Thyroid gland (tissue), 4 donors: Measurements from ENCODE around the gene SLC25A21. TPM values are rescaled to one million over a fixed set of nuclear protein-coding genes. Genes with fewer than 3 reads are reported as not detected.

Source experiments
- DNase-seq, 2 donors: peaks; one replicate each; pipeline ENCODE4 v3.0.0-alpha.2; 2019
- H3K27ac ChIP-seq, 3 donors: fragments of 200-600 bp; sonication (generic); 1 replicate in 2 of 3; 2 replicates in 1 of 3; pipeline ENCODE4 v1.5.1; 2016 to 2019; ENCODE audit warnings: mild to moderate bottlenecking in 1 of 3, moderate library complexity in 1 of 3
- H3K27me3 ChIP-seq: fragments of 200-600 bp; sonication (generic); one replicate; pipeline ENCODE4 v1.5.1; 2019
- H3K36me3 ChIP-seq, 2 donors: fragments of 200-600 bp; sonication (generic); one replicate each; pipeline ENCODE4 v1.5.1; 2016 to 2019
- H3K4me1 ChIP-seq, 2 donors: fragments of 200-600 bp; sonication (generic); one replicate each; pipeline ENCODE4 v1.5.1; 2017 to 2019
- H3K4me3 ChIP-seq, 3 donors: fragments of 200-600 bp; sonication (generic); replicated peaks in 1 of 3; 1 replicate in 2 of 3; 2 replicates in 1 of 3; pipeline ENCODE4 v1.5.1; 2016; ENCODE audit warnings: mild to moderate bottlenecking in 1 of 3
- H3K9me3 ChIP-seq: fragments of 200-600 bp; sonication (generic); one replicate; pipeline ENCODE4 v1.5.1; 2017
- POLR2A ChIP-seq, 2 donors: fragments of 450-650 bp; IDR thresholded peaks; one replicate each; pipeline ENCODE4 v1.6.1; 2017; ENCODE audit warnings: antibody characterized with exemption in 2 of 2, mild to moderate bottlenecking in 2 of 2, moderate library complexity in 1 of 2
- WGBS, 2 donors: methylation state at CpG; one replicate each; pipeline ENCODE4 v1.1.5; 2017; 5-methylcytosine and 5-hydroxymethylcytosine counted together
- intact Hi-C: fragments of 100-400 bp; cut with DNase I; formaldehyde crosslinking; loops from one replicate; pipeline ENCODE4 v1.15.1; 2023
- total RNA-seq, 4 donors: library from RNA; depleted of rRNA; stranded (reverse); fragments of >200 nt; gene quantifications; one replicate each; pipeline ENCODE4 v1.2.3, GENCODE V29; 2016
- TF ChIP-seq, protein P1 (sequence below), 6 experiments: fragments of 200-600 bp in 3 of 6; fragments of 450-650 bp in 3 of 6; sonication (generic) in 3 of 6; IDR thresholded peaks; one replicate each; pipeline ENCODE4 v1.5.1; 2016 to 2019; ENCODE audit warnings: antibody characterized with exemption in 6 of 6, mild to moderate bottlenecking in 2 of 6, inconsistent platforms in 1 of 6, moderate library complexity in 1 of 6

SLC25A21 gene
- total RNA-seq, 4 donors from 2014 or later: 0.29 to 1.4 (median 0.60) TPM

- no peak for DNase-seq
- Histone ChIP-seq H3K27me3 (peaks cover 14% of the 10 kb centered on the region), H3K36me3 (no peaks in the 10 kb centered on the region), H3K4me3 (no peak overlapping the region), H3K9me3 (no peaks in the 10 kb centered on the region), H3K27ac (no peak overlapping the region), H3K4me1 (no peaks in the 10 kb centered on the region)
- TF ChIP-seq POLR2A (IDR thresholded peaks at IDR 0.05): no peak
- TF ChIP-seq, protein P1, sequence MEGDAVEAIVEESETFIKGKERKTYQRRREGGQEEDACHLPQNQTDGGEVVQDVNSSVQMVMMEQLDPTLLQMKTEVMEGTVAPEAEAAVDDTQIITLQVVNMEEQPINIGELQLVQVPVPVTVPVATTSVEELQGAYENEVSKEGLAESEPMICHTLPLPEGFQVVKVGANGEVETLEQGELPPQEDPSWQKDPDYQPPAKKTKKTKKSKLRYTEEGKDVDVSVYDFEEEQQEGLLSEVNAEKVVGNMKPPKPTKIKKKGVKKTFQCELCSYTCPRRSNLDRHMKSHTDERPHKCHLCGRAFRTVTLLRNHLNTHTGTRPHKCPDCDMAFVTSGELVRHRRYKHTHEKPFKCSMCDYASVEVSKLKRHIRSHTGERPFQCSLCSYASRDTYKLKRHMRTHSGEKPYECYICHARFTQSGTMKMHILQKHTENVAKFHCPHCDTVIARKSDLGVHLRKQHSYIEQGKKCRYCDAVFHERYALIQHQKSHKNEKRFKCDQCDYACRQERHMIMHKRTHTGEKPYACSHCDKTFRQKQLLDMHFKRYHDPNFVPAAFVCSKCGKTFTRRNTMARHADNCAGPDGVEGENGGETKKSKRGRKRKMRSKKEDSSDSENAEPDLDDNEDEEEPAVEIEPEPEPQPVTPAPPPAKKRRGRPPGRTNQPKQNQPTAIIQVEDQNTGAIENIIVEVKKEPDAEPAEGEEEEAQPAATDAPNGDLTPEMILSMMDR (IDR thresholded peaks at IDR 0.05): no peak
- intact Hi-C loops: no loop called here
- WGBS, 2 donors: 68 to 88% methylated on average over 3 of the region's 3 CpGs
Measured at GRCh38 chr14:36671149-36671548, 501.3 kb downstream of the SLC25A21 start.

DNA sequence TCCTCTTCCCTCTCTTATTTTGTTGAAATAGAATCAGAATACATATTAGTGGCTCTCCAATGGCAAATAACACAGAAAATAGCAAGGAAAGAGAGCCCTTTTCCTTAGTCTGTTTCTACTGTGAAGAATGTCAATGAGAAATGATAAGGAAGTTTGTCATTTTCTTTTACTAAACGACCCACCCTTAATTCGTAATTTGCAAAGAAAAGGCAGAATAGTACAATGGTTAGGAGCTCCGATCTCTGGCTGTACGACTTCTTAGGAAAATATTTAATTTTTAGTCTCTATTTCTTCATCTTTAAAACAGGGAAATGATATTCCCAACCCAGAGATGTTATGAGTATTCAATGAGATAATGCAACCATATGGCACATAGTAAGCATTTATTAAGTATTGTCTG, 504.7 kb downstream of the SLC25A21 start:
- no peak overlapping the region for H3K4me3 ChIP-seq
- no peak overlapping the region for H3K27ac ChIP-seq
- TF ChIP-seq, protein P1 (IDR thresholded peaks at IDR 0.05): no peak
- TF ChIP-seq POLR2A (IDR thresholded peaks at IDR 0.05): no peak
- no peaks in the 10 kb centered on the region for H3K9me3 ChIP-seq
- H3K36me3 ChIP-seq: no peaks in the 10 kb centered on the region
- intact Hi-C loops: no loop called here
- H3K27me3 ChIP-seq: peaks cover 32% of the 10 kb centered on the region
- WGBS, 2 donors: 49 to 67% methylated on average over 4 of the region's 4 CpGs
- no peak for DNase-seq
- H3K4me1 ChIP-seq: peaks cover 14 to 16% of the 10 kb centered on the region in 2 donors

DNA sequence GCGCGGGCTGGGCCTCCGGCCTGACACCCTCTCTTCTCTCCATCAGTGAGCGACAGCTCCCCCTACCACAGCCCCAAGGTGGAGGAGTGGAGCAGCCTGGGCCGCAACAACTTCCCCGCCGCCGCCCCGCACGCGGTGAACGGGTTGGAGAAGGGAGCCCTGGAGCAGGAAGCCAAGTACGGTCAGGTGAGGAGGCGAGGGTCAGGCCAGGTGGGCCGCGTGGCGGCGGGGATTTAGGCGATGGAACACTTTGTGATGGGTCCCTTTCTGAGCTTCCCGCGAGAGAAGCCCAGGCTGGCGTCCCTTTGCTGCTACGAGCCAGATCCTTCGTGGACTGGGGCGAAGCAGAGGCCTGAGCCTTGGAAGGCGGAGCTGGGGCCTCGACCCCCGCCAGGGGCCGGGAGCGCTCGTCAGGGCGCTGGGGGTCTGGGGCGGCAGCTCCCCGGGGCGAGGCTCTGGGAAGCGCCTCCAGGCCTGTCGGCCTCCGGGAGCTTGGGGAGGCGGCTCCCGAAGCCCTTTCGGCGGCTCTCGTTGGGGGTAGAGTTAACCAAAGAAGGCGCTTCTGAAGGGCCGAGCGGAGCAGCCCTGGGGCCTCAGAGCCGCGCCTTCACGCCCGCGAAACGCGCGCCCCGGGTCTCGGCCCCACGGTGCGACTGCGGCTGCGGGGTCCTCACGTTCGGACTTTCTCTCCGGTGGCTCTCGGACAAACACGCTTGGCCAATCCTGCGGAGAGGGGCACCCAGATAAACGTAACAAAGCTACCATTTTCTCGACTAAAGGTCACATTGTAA, 505.8 kb downstream of the SLC25A21 start:
- H3K36me3 ChIP-seq: no peaks in the 10 kb centered on the region
- intact Hi-C loops: no loop called here
- peaks cover 24 to 26% of the 10 kb centered on the region in 2 donors for H3K4me1 ChIP-seq
- DNase-seq: no peak
- H3K27ac ChIP-seq: no peak overlapping the region
- no peaks in the 10 kb centered on the region for H3K9me3 ChIP-seq
- 40 to 56% methylated on average over 17 to 39 of the region's 68 CpGs for WGBS, 2 donors
- TF ChIP-seq, protein P1 (IDR thresholded peaks at IDR 0.05): no peak
- TF ChIP-seq POLR2A (IDR thresholded peaks at IDR 0.05): no peak
- peaks cover 37% of the 10 kb centered on the region for H3K27me3 ChIP-seq
- no peak overlapping the region for H3K4me3 ChIP-seq

GRCh38 chr14:36665887-36666415, 506.5 kb downstream of the SLC25A21 start:
- WGBS, 2 donors: 71 to 81% methylated on average over 14 to 18 of the region's 18 CpGs
- intact Hi-C loops: no loop called here
- peaks cover 41% of the 10 kb centered on the region for H3K27me3 ChIP-seq

More at GRCh38 chr14:36665887-36666415, 506.5 kb downstream of the SLC25A21 start:
- H3K4me1 ChIP-seq: peaks cover 30 to 32% of the 10 kb centered on the region in 2 donors
- no peak overlapping the region for H3K27ac ChIP-seq
- H3K4me3 ChIP-seq: no peak overlapping the region
- no peak for DNase-seq
- no peaks in the 10 kb centered on the region for H3K9me3 ChIP-seq
- TF ChIP-seq, protein P1 (IDR thresholded peaks at IDR 0.05): no peak
- TF ChIP-seq POLR2A (IDR thresholded peaks at IDR 0.05): no peak
- no peaks in the 10 kb centered on the region for H3K36me3 ChIP-seq
